ENCODE results near the gene KRT222.

The KRT222 gene

DNA sequence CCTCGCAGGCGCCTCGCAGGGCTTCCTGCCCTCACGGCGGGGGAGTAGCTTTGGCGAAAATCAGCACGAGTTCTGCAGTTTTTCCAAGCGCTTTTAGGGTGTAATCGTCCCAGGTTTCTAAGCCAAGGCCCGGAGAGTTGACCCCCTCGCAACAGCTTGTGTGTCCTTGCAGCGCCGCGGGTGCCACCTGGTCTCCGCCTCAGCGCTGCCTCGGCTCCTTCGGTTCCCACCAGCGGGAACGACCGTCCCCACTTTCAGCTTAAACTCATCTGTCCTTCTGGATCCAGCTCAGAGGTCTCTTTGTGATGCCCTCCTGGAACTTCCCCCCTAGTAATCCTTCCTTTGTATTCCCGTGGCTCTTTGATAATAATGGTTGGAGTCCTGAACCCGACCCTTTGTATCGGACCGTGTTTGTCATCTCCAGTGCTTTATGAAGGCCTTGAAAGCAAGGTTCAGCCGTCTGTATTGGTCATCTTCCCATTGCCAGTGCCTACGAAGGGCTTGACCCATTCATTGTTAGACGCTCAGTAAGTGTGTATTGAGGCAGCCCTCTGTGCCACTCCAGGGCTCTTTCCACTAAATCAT, 16.5 kb downstream of the KRT222 start:
- peak overlapping the region; percentile 96 for H3K4me3 ChIP-seq (ENCODE audit: low read depth, low read length)
- TF ChIP-seq, protein P1, sequence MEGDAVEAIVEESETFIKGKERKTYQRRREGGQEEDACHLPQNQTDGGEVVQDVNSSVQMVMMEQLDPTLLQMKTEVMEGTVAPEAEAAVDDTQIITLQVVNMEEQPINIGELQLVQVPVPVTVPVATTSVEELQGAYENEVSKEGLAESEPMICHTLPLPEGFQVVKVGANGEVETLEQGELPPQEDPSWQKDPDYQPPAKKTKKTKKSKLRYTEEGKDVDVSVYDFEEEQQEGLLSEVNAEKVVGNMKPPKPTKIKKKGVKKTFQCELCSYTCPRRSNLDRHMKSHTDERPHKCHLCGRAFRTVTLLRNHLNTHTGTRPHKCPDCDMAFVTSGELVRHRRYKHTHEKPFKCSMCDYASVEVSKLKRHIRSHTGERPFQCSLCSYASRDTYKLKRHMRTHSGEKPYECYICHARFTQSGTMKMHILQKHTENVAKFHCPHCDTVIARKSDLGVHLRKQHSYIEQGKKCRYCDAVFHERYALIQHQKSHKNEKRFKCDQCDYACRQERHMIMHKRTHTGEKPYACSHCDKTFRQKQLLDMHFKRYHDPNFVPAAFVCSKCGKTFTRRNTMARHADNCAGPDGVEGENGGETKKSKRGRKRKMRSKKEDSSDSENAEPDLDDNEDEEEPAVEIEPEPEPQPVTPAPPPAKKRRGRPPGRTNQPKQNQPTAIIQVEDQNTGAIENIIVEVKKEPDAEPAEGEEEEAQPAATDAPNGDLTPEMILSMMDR (IDR thresholded peaks at IDR 0.05; ENCODE audit: low read depth, low read length, missing control alignments), result no peak
- in situ Hi-C loops (cut with HindIII; ENCODE audit: low sequenced_read_pairs), result no loop called here
- no peak for DNase-seq (ENCODE audit: low read depth)

DNA sequence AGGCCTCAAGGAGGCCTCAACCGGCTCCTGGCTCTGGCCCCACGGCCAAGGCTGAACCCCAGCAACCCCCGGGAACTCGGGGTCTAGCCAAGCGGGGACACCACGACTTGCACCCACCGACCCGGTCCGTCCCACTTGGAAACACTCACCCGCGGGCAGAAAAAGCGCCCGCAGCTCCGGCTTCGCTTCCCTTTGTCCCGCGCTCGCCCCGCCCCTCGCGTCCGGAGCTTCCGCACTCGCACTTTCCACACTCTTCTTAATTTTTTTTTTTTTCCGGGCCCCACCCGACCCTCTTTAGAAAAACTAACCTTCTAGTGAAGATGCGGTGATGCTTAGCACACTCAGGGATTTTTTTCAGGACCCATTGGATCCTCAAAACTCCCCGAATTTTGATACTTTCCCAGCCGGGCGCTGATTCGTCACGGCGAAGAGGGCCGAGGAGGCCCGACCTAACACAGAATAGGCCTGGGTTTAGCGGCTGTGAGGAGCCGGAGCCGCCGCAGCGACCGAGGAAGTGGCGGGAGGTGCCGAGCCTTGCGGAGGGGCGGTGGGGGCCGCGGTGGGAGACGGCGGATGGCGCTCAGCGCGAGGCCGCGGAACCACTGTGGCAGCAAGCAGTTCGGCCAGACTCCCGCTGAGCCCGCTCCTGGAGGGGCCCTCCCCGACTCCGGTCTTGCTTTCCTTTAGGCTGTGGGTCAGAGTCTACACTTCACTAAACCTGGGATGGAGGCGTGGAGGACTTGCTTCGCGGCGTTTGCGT, 17.2 kb downstream of the KRT222 start, which contains the start of gene SMARCE1:
TSS of gene SMARCE1 (minus strand) at position 195 of the 760 bp plus-strand sequence. CDS start 2,016 bp downstream, outside the sequence.
- peak; percentile 34 for DNase-seq (ENCODE audit: low read depth)
- TF ChIP-seq, protein P1 (IDR thresholded peaks at IDR 0.05; ENCODE audit: low read depth, low read length, missing control alignments), result no peak
- in situ Hi-C loops (cut with HindIII; ENCODE audit: low sequenced_read_pairs), result no loop called here
- peak within 1 kb of the TSS; percentile 96 for H3K4me3 ChIP-seq (ENCODE audit: low read depth, low read length)

DNA sequence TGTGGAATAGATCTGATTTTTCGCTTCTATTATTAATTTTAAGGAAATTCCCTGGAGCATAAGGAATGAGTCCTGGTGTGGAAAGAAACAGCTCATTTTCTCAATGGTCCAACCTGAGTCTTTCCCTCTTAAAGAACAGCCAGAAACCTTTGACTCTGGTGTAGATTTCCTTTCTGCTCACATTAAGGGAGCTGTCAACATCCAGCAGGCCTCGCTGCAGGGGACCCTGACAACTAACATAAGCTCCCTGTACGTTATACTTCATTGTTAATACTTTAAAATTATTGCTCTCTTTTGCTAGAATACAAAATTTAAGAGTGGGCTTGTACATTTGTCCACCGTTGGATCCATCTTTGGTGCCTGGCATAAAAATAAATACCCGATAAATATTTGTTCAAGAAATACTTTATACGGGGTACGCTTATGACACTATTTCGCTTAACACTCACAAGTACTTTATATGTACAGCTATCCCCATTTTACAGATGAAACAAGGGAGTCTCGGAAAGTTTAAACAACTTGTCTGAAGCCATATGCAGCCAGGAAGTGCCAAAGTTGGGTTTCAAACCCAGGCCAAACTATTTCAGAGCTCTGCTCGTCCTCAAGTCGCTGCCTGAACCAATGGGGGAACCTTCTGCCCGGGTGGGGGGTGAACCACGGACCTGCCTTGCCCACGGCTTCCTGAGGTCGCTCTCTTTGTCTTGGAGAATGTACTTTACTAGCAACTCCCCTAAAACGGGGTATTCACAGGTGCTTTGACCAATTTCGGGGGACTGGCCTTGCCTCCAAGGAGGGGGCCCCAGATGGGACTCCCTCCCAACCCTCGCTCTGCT, 18.0 kb downstream of the KRT222 start:
- peak overlapping the region; percentile 96 for H3K4me3 ChIP-seq (ENCODE audit: low read depth, low read length)
- peak; percentile 1 for DNase-seq (ENCODE audit: low read depth)
- in situ Hi-C loops (cut with HindIII; ENCODE audit: low sequenced_read_pairs), result no loop called here
- TF ChIP-seq, protein P1 (IDR thresholded peaks at IDR 0.05; ENCODE audit: low read depth, low read length, missing control alignments), result no peak

DNA sequence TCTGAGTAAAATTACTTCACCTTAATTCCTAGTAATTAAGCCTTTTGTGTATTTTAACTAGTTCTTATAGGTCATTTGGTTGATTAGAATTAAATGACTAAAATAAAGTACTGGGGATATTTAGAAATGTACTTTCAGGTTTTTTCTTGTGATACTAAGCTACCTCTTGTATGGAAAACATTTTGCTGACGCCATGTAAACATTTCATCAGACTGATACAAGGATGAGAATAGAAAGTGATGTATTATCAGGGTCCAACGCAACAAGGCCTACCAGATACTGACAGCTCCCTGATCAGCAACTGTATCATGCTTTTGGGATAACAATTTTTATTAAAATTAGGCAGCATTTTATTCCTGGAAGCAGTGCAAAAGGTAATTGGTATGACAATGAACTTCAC, 19.0 kb downstream of the KRT222 start:
- in situ Hi-C loops (cut with HindIII; ENCODE audit: low sequenced_read_pairs), result no loop called here
- H3K4me3 ChIP-seq (ENCODE audit: low read depth, low read length), result no peak overlapping the region
- DNase-seq (ENCODE audit: low read depth), result no peak
- TF ChIP-seq, protein P1 (IDR thresholded peaks at IDR 0.05; ENCODE audit: low read depth, low read length, missing control alignments), result no peak

DNA sequence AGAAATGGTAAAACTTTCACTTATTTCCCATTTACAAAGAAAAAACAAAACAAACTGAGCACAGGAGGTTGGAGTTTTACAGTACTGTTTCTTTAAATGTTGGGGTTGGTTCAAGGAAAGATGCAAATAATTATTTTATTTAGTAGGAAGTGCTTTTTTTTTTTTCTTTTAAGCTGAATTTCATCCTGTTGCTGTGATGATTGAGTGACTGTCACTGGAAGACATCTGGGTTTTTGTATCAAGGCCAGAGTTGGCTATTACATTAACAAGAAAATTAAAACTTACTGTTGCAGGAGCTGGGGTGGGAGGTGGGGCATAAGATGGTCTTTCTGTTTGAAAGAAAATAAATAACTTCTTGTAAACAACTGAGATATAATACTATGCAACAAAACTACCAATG, 19.7 kb downstream of the KRT222 start:
- in situ Hi-C loops (cut with HindIII; ENCODE audit: low sequenced_read_pairs), result no loop called here

DNA sequence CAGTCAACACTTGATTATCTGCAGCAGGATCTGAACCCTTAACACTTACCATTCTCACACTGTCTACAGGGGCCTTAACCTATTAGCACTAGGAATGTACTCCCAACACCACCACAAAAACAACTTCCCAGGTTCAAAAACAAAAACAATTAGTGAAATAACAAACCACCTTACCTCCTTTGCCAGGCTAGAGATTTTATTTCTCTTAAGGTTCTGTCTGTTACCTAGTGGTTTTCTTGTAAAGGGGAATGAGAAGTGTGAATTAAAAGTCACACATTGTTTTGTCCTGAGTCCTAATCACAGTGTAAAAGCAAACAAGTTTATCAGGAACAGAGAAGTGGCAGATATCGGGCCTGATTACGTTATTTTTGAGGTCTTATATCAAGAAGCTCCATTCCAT, 27.0 kb downstream of the KRT222 start:
- no peak overlapping the region for H3K4me3 ChIP-seq (ENCODE audit: low read depth, low read length)
- in situ Hi-C loops (cut with HindIII; ENCODE audit: low sequenced_read_pairs), result no loop called here
- TF ChIP-seq, protein P1 (IDR thresholded peaks at IDR 0.05; ENCODE audit: low read depth, low read length, missing control alignments), result no peak
- DNase-seq (ENCODE audit: low read depth), result no peak

More for the DNA sequence above, 19.7 kb downstream of the KRT222 start:
- TF ChIP-seq, protein P1 (IDR thresholded peaks at IDR 0.05; ENCODE audit: low read depth, low read length, missing control alignments), result no peak
- no peak for DNase-seq (ENCODE audit: low read depth)
- no peak overlapping the region for H3K4me3 ChIP-seq (ENCODE audit: low read depth, low read length)
